Endothelial cell of umbilical vein (primary cell): ENCODE data around the gene TTLL10. TPM values are rescaled to one million over a fixed set of nuclear protein-coding genes. Genes with fewer than 3 reads are reported as not detected.

Experiments used
- BruUV-seq: library from RNA; stranded (reverse); fragments of 400-500 nt; replicated peaks from 2 replicates; lab custom pipeline; 2021; lab: Mats Ljungman, UMichigan
- CTCF ChIA-PET: fragments of 300-600, 350-600 bp; sonication (Branson Sonifier 250); formaldehyde crosslinking; loops from one replicate; lab custom pipeline; 2021; ENCODE audit warnings: antibody characterized with exemption, inconsistent platforms; lab: Charles Lee
- POLR2A ChIA-PET: fragments of 300-600, 350-600 bp; sonication (Branson Sonifier 250); formaldehyde crosslinking; loops from one replicate; lab custom pipeline; 2021; ENCODE audit warnings: antibody characterized with exemption, inconsistent platforms; lab: Charles Lee
- DNase-seq: peaks from one replicate; pipeline ENCODE4 v3.0.0-alpha.2; 2011; ENCODE audit warnings: low read depth, low spot score
- FAIRE-seq: peaks from 2 replicates; lab custom pipeline; 2011; peaks lifted over from hg19 to GRCh38; lab: Jason Lieb, UNC
- H2AFZ ChIP-seq: 2 replicates; pipeline ENCODE4 v1.6.0; 2012; ENCODE audit warnings: low read depth, low read length, control low read depth, inconsistent platforms
- H3K27ac ChIP-seq: 2 replicates; pipeline ENCODE4 v1.5.1; 2011; ENCODE audit warnings: low read depth, mild to moderate bottlenecking, control low read depth, low read length, moderate library complexity; ENCODE audit not compliant: insufficient read depth
- H3K27me3 ChIP-seq, 2 experiments: 2 replicates each; pipeline versions ENCODE4 v1.6.0 to v1.6.1; 2011; ENCODE audit warnings: low read length in 2 of 2, mixed read lengths in 1 of 2; ENCODE audit not compliant: control insufficient read depth in 2 of 2, insufficient read depth in 2 of 2
- H3K36me3 ChIP-seq, 2 experiments: 2 replicates in 1 of 2; 3 replicates in 1 of 2; pipeline ENCODE4 v1.5.1; 2011; ENCODE audit warnings: low read length in 2 of 2, mild to moderate bottlenecking in 1 of 2, moderate library complexity in 1 of 2; ENCODE audit not compliant: control insufficient read depth in 2 of 2, insufficient read depth in 2 of 2; ENCODE audit errors: extremely low read depth in 1 of 2
- H3K4me1 ChIP-seq: 3 replicates; pipeline ENCODE4 v1.5.1; 2011; ENCODE audit warnings: mild to moderate bottlenecking, low read length; ENCODE audit not compliant: control insufficient read depth, insufficient read depth; ENCODE audit errors: extremely low read depth
- H3K4me2 ChIP-seq: 2 replicates; pipeline ENCODE4 v1.6.1; 2011; ENCODE audit warnings: low read length, control low read depth, mixed read lengths; ENCODE audit not compliant: insufficient read depth
- H3K4me3 ChIP-seq, 3 experiments: fragments of 200-600 bp in 1 of 3; sonication (generic), shearing (Covaris generic) in 1 of 3; replicated peaks in 1 of 3; 2 replicates each; pipeline ENCODE4 v1.5.1; 2011 to 2016; ENCODE audit warnings: control low read depth in 3 of 3, low read length in 3 of 3, mild to moderate bottlenecking in 2 of 3, inconsistent platforms in 1 of 3, low read depth in 1 of 3, moderate library complexity in 1 of 3; ENCODE audit not compliant: insufficient read depth in 1 of 3
- H3K79me2 ChIP-seq: 2 replicates; pipeline ENCODE4 v1.6.0; 2012; ENCODE audit warnings: low read length, inconsistent platforms; ENCODE audit not compliant: control insufficient read depth, insufficient read depth
- H3K9ac ChIP-seq: replicated peaks from 2 replicates; pipeline ENCODE3; 2011; ENCODE audit warnings: low read length, control low read depth; ENCODE audit not compliant: insufficient read depth; ENCODE audit errors: extremely low read depth
- H3K9me1 ChIP-seq: replicated peaks from 3 replicates; pipeline ENCODE4 v1.6.0; 2011; ENCODE audit warnings: mild to moderate bottlenecking, low read length; ENCODE audit not compliant: control insufficient read depth, insufficient read depth; ENCODE audit errors: extremely low read depth
- H3K9me3 ChIP-seq: replicated peaks from 2 replicates; pipeline ENCODE4 v1.5.1; 2012; ENCODE audit warnings: low read length, inconsistent platforms; ENCODE audit not compliant: control insufficient read depth, insufficient read depth
- H4K20me1 ChIP-seq: replicated peaks from 2 replicates; pipeline ENCODE3; 2011; ENCODE audit warnings: mild to moderate bottlenecking, low read length; ENCODE audit not compliant: control insufficient read depth, insufficient read depth; ENCODE audit errors: extremely low read depth
- CTCF ChIP-seq, 2 donors: IDR thresholded peaks; 1 replicate in 1 of 2; 2 replicates in 1 of 2; pipeline ENCODE4 v1.5.1; 2011; ENCODE audit warnings: low read length in 2 of 2, mild to moderate bottlenecking in 2 of 2, moderate library complexity in 2 of 2, control low read depth in 1 of 2, inconsistent platforms in 1 of 2, low read depth in 1 of 2; ENCODE audit not compliant: insufficient read depth in 1 of 2; ENCODE audit errors: extremely low read depth in 1 of 2
- EZH2 ChIP-seq: IDR thresholded peaks from 2 replicates; pipeline ENCODE4 v1.6.1; 2012; ENCODE audit warnings: borderline replicate concordance, low read depth, mild to moderate bottlenecking, moderate library complexity, low read length, inconsistent platforms; ENCODE audit not compliant: severe bottlenecking
- FOS ChIP-seq: IDR thresholded peaks from 2 replicates; pipeline ENCODE4 v1.6.1; 2011; ENCODE audit warnings: mild to moderate bottlenecking, low read length, moderate library complexity, borderline replicate concordance; ENCODE audit not compliant: insufficient read depth
- GATA2 ChIP-seq: IDR thresholded peaks from 2 replicates; pipeline ENCODE4 v1.7.0; 2011; ENCODE audit warnings: low read depth, mild to moderate bottlenecking, moderate library complexity, mixed read lengths, low read length; ENCODE audit not compliant: insufficient read length, insufficient read depth
- JUN ChIP-seq: IDR thresholded peaks from 2 replicates; pipeline ENCODE4 v1.6.1; 2011; ENCODE audit warnings: borderline replicate concordance, low read depth; ENCODE audit not compliant: insufficient read length, insufficient read depth
- MAX ChIP-seq: IDR thresholded peaks from 2 replicates; pipeline ENCODE4 v1.6.1; 2011; ENCODE audit not compliant: insufficient read depth, insufficient read length
- MYC ChIP-seq: IDR thresholded peaks from one replicate; pipeline ENCODE4 v1.6.1; 2011; ENCODE audit warnings: mild to moderate bottlenecking, low read depth, low read length
- POLR2A ChIP-seq: IDR thresholded peaks from 2 replicates; pipeline ENCODE4 v1.6.1; 2012; ENCODE audit warnings: low read depth, mild to moderate bottlenecking, control low read depth, low read length
- POLR2AphosphoS5 ChIP-seq: IDR thresholded peaks from 2 replicates; pipeline ENCODE4 v1.6.1; 2012; ENCODE audit warnings: low read depth, mild to moderate bottlenecking, control low read depth, low read length, moderate library complexity; ENCODE audit not compliant: insufficient read depth
- dilution Hi-C: fragments of 300-500 bp; cut with MboI; formaldehyde crosslinking; loops from one replicate; pipeline ENCODE4 v1.15.0; 2019; ENCODE audit warnings: low sequenced_read_pairs; ENCODE audit not compliant: extremely low pct_ligation_motif_present
- intact Hi-C: fragments of 100-400 bp; cut with micrococcal nuclease; formaldehyde crosslinking; loops from one replicate; pipeline ENCODE4 v1.10.0; 2022
- polyA plus RNA-seq, 4 experiments: library from polyadenylated mRNA; depleted of rRNA in 3 of 4; stranded (reverse) in 3 of 4; unstranded in 1 of 4; fragments of >200 nt; gene quantifications; 2 replicates each; pipeline versions ENCODE4 v1.2.1 to v1.2.3, GENCODE V29; 2011 to 2012; ENCODE audit warnings: missing spikeins in 1 of 4
- total RNA-seq: library from RNA; stranded (reverse); gene quantifications from 2 replicates; pipeline ENCODE4 v1.2.3, GENCODE V29; 2021

Gene TTLL10
- total and polyA plus RNA-seq, 2 donors (not counting 3 experiments of a cell fraction or from before 2014, with no cell fraction given): not detected

GRCh38 chr1:1165900-1166421, 7.7 kb upstream of the TTLL10 start:
- BruUV-seq: no TSS peak
- H3K4me1 ChIP-seq: no peaks in the 10 kb centered on the region
- ChIA-PET CTCF (no interaction called here), POLR2A (no interaction called here)
- no peaks in the 10 kb centered on the region for H3K9me1 ChIP-seq
- no peak overlapping the region for H3K4me2 ChIP-seq
- no peak overlapping the region for H3K27ac ChIP-seq
- H3K79me2 ChIP-seq: no peaks in the 10 kb centered on the region
- FAIRE-seq (no peak), DNase-seq (no peak)
- H3K9ac ChIP-seq: no peak overlapping the region
- TF ChIP-seq MAX (no peak), POLR2AphosphoS5 (no peak), POLR2A (no peak), MYC (no peak), GATA2 (no peak)
- dilution Hi-C loops: no loop called here
- H3K9me3 ChIP-seq: no peaks in the 10 kb centered on the region
- intact Hi-C loops: no loop called here
- no peak overlapping the region for H3K4me3 ChIP-seq
- H3K36me3 ChIP-seq: no peaks in the 10 kb centered on the region
- H4K20me1 ChIP-seq: no peaks in the 10 kb centered on the region
- H2AFZ ChIP-seq: no peak overlapping the region
- H3K27me3 ChIP-seq: no peaks in the 10 kb centered on the region

- no peaks in the 10 kb centered on the region for H3K9me1 ChIP-seq
Measured at GRCh38 chr1:1166642-1167397, 6.9 kb upstream of the TTLL10 start.

More at GRCh38 chr1:1166642-1167397, 6.9 kb upstream of the TTLL10 start:
- Histone ChIP-seq H3K9me3 (no peaks in the 10 kb centered on the region), H4K20me1 (no peaks in the 10 kb centered on the region), H3K4me2 (no peak overlapping the region), H2AFZ (no peak overlapping the region), H3K27ac (no peak overlapping the region), H3K9ac (no peak overlapping the region), H3K36me3 (no peaks in the 10 kb centered on the region), H3K27me3 (no peaks in the 10 kb centered on the region), H3K79me2 (no peaks in the 10 kb centered on the region), H3K4me1 (no peaks in the 10 kb centered on the region), H3K4me3 (no peak overlapping the region)
- FAIRE-seq (no peak), DNase-seq (no peak)
- no TSS peak for BruUV-seq
- intact Hi-C loops (no loop called here), dilution Hi-C loops (no loop called here)
- ChIA-PET POLR2A (no interaction called here), CTCF (no interaction called here)
- TF ChIP-seq GATA2: no peak
- TF ChIP-seq MAX: no peak
- TF ChIP-seq POLR2A: no peak
- TF ChIP-seq JUN: no peak
- no peak for TF ChIP-seq EZH2
- TF ChIP-seq FOS: no peak
- no peak for TF ChIP-seq MYC
- no peak for TF ChIP-seq CTCF (IDR thresholded peaks at IDR 0.05; ENCODE audit: extremely low read depth in 1 of 2, insufficient read depth in 1 of 2, low read depth in 1 of 2, low read length in 2 of 2)
- TF ChIP-seq POLR2AphosphoS5: no peak
